NCI-H345 treated with DMSO at 0.1 percent for 48 hours (cell line): ENCODE measurements around the gene CCDC33.
"Not testable (repeated sequence)": the region's sequence is repeated elsewhere in the genome, so short reads cannot be mapped to it uniquely, and the experiment has no call there.

Source experiments
- DNase-seq: peaks from one replicate; lab custom pipeline; 2025; ENCODE audit not compliant: unreplicated experiment; lab: John Stamatoyannopoulos, UW

CCDC33 gene

GRCh38 chr15:74333093-74333492, 97.0 kb downstream of the CCDC33 start:
- DNase-seq, result no peak

- no peak for DNase-seq
Measured at GRCh38 chr15:74333662-74334061, 97.5 kb downstream of the CCDC33 start.

GRCh38 chr15:74334127-74334526, 98.0 kb downstream of the CCDC33 start:
- no peak for DNase-seq

- DNase-seq, result no peak
Measured at GRCh38 chr15:74335396-74335795, 99.3 kb downstream of the CCDC33 start.

- DNase-seq, result no peak
Measured at GRCh38 chr15:74336061-74337005, 100.2 kb downstream of the CCDC33 start.

GRCh38 chr15:74337146-74337545, 101.0 kb downstream of the CCDC33 start:
- no peak for DNase-seq

GRCh38 chr15:74337607-74338211, 101.6 kb downstream of the CCDC33 start:
- no peak for DNase-seq

GRCh38 chr15:74338676-74339075, 102.5 kb downstream of the CCDC33 start:
- DNase-seq, result no peak

GRCh38 chr15:74339371-74339770, 103.2 kb downstream of the CCDC33 start:
- DNase-seq, result no peak

- DNase-seq, result no peak
Measured at GRCh38 chr15:74340150-74340549, 104.0 kb downstream of the CCDC33 start.

GRCh38 chr15:74343127-74343796, 107.1 kb downstream of the CCDC33 start:
- DNase-seq, result no peak

- no peak for DNase-seq
Measured at GRCh38 chr15:74343797-74344127, 107.6 kb downstream of the CCDC33 start.

- no peak for DNase-seq
Measured at GRCh38 chr15:74345051-74345450, 108.9 kb downstream of the CCDC33 start.

- no peak for DNase-seq
Measured at GRCh38 chr15:74347757-74348250, 111.7 kb downstream of the CCDC33 start.

- DNase-seq, result no peak
Measured at GRCh38 chr15:74349241-74349778, 113.2 kb downstream of the CCDC33 start.

GRCh38 chr15:74350295-74351275, 114.5 kb downstream of the CCDC33 start:
- DNase-seq, result no peak

- DNase-seq, result no peak
Measured at GRCh38 chr15:74351670-74352069, 115.5 kb downstream of the CCDC33 start.

GRCh38 chr15:74352393-74352910, 116.3 kb downstream of the CCDC33 start:
- no peak for DNase-seq

- DNase-seq, result not testable (repeated sequence)
Measured at GRCh38 chr15:74353992-74354391, 117.9 kb downstream of the CCDC33 start.

GRCh38 chr15:74356050-74356449, 119.9 kb downstream of the CCDC33 start:
- not testable (repeated sequence) for DNase-seq
